HCT116 (cell line): ENCODE measurements around the gene SUPT5H. TPM values are rescaled to one million over a fixed set of nuclear protein-coding genes. Genes with fewer than 3 reads are reported as not detected.

ENCODE experiments used
- ATAC-seq: fragments of 200-7000 bp; cut with Tn5 transposase; 2 replicates; pipeline ENCODE4 v1.9.1; 2020; ENCODE audit warnings: mild to moderate bottlenecking, moderate library complexity
- BruUV-seq: library from RNA; stranded (reverse); fragments of 400-500 nt; replicated peaks from 2 replicates; lab custom pipeline; 2021; lab: Mats Ljungman, UMichigan
- CTCF ChIA-PET: fragments of 300-600 bp; sonication (Branson Sonifier 250); formaldehyde crosslinking; loops from one replicate; lab custom pipeline; 2021; ENCODE audit warnings: antibody characterized with exemption; lab: Charles Lee
- POLR2A ChIA-PET: fragments of 300-600, 350-600 bp; sonication (Branson Sonifier 250); formaldehyde crosslinking; loops from one replicate; lab custom pipeline; 2021; ENCODE audit warnings: antibody characterized with exemption; lab: Charles Lee
- RAD21 ChIA-PET, 2 experiments: fragments of 300-600 bp; sonication (Branson Sonifier 250); formaldehyde crosslinking; loops; one replicate each; lab custom pipeline; 2023; ENCODE audit warnings: low total read pairs in 2 of 2; ENCODE audit not compliant: uncharacterized antibody in 2 of 2, unreplicated experiment in 2 of 2, low non-redundant PET in 1 of 2; lab: Charles Lee
- DNase-seq: peaks from one replicate; pipeline ENCODE4 v3.0.0-alpha.2; 2010; ENCODE audit warnings: low read depth, low spot score
- H2AFZ ChIP-seq: fragments of 200-600 bp; shearing (Covaris generic), sonication (generic); 2 replicates; pipeline ENCODE4 v1.6.1; 2017; ENCODE audit warnings: low read depth, mixed run types, mixed read lengths, antibody characterized with exemption, low read length; ENCODE audit not compliant: poor library complexity, severe bottlenecking
- H3K27ac ChIP-seq: 2 replicates; pipeline ENCODE4 v1.5.1; 2012; ENCODE audit warnings: low read depth, low read length
- H3K27me3 ChIP-seq: fragments of 200-600 bp; sonication (generic); 2 replicates; pipeline ENCODE4 v1.6.1; 2016; ENCODE audit warnings: mixed run types, low read length, mixed read lengths; ENCODE audit not compliant: insufficient read depth
- H3K36me3 ChIP-seq, 2 experiments: fragments of 200-500 bp in 1 of 2; fragments of 200-600 bp in 1 of 2; sonication (Bioruptor generic) in 1 of 2; sonication (generic) in 1 of 2; 2 replicates each; pipeline versions ENCODE4 v1.5.1 to v1.6.1; 2014 to 2016; ENCODE audit warnings: low read length in 2 of 2, inconsistent platforms in 1 of 2, mixed read lengths in 1 of 2, mixed run types in 1 of 2; ENCODE audit not compliant: insufficient read depth in 2 of 2, control insufficient read depth in 1 of 2
- H3K4me1 ChIP-seq, 2 experiments: fragments of 200-600 bp in 1 of 2; sonication (generic) in 1 of 2; 2 replicates each; pipeline versions ENCODE4 v1.5.1 to v1.6.1; 2012 to 2017; ENCODE audit warnings: low read length in 2 of 2, inconsistent platforms in 1 of 2, mild to moderate bottlenecking in 1 of 2, mixed read lengths in 1 of 2, mixed run types in 1 of 2, moderate library complexity in 1 of 2; ENCODE audit not compliant: insufficient read depth in 2 of 2, control insufficient read depth in 1 of 2
- H3K4me2 ChIP-seq: fragments of 200-600 bp; sonication (generic); 2 replicates; pipeline ENCODE4 v1.6.1; 2017; ENCODE audit warnings: mixed run types, low read length, mixed read lengths
- H3K4me3 ChIP-seq, 2 experiments: fragments of 200-600 bp in 1 of 2; sonication (generic) in 1 of 2; replicated peaks in 1 of 2; 2 replicates each; pipeline ENCODE4 v1.5.1; 2011 to 2016; ENCODE audit warnings: low read length in 2 of 2, control low read depth in 1 of 2, low read depth in 1 of 2, mild to moderate bottlenecking in 1 of 2, mixed read lengths in 1 of 2, mixed run types in 1 of 2
- H3K79me2 ChIP-seq: fragments of 200-600 bp; sonication (generic); 2 replicates; pipeline ENCODE4 v1.6.1; 2017; ENCODE audit warnings: mild to moderate bottlenecking, mixed run types, low read length, moderate library complexity, mixed read lengths; ENCODE audit not compliant: insufficient read depth
- H3K9ac ChIP-seq: fragments of 200-600 bp; sonication (generic); 2 replicates; pipeline ENCODE4 v1.6.1; 2016; ENCODE audit warnings: low read length, mixed read lengths
- H3K9me2 ChIP-seq: fragments of 200-600 bp; sonication (generic), shearing (Covaris generic); 2 replicates; pipeline ENCODE4 v1.6.1; 2017; ENCODE audit warnings: mixed run types, mild to moderate bottlenecking, moderate library complexity; ENCODE audit not compliant: insufficient read depth
- H3K9me3 ChIP-seq, 2 experiments: fragments of 200-500 bp in 1 of 2; fragments of 200-600 bp in 1 of 2; sonication (Bioruptor generic) in 1 of 2; sonication (generic) in 1 of 2; 2 replicates each; pipeline ENCODE4 v1.6.1; 2014 to 2017; ENCODE audit warnings: low read length in 2 of 2, mixed read lengths in 2 of 2, inconsistent platforms in 1 of 2, low read depth in 1 of 2, mild to moderate bottlenecking in 1 of 2, mixed run types in 1 of 2, moderate library complexity in 1 of 2; ENCODE audit not compliant: control insufficient read depth in 1 of 2, insufficient read depth in 1 of 2
- H4K20me1 ChIP-seq: fragments of 200-600 bp; sonication (generic), shearing (Covaris generic); 2 replicates; pipeline ENCODE4 v1.6.1; 2017; ENCODE audit warnings: mixed run types, mild to moderate bottlenecking, moderate library complexity; ENCODE audit not compliant: insufficient read depth
- CEBPB ChIP-seq: IDR thresholded peaks from 2 replicates; pipeline ENCODE4 v1.6.1; 2012; ENCODE audit warnings: low read depth
- ELF1 ChIP-seq: IDR thresholded peaks from 2 replicates; pipeline ENCODE4 v1.6.1; 2012; ENCODE audit warnings: low read depth, borderline replicate concordance
- RAD21 ChIP-seq: IDR thresholded peaks from 2 replicates; pipeline ENCODE4 v1.6.1; 2012; ENCODE audit warnings: low read depth, mild to moderate bottlenecking
- intact Hi-C: fragments of 100-400 bp; cut with micrococcal nuclease; formaldehyde crosslinking; loops from 2 replicates; pipeline ENCODE4 v1.10.0; 2022
- total RNA-seq: library from RNA; stranded (reverse); gene quantifications from one replicate; pipeline ENCODE4 v1.2.1, GENCODE V29; 2021; ENCODE audit not compliant: unreplicated experiment
- TF ChIP-seq, protein P1 (sequence below): IDR thresholded peaks from 2 replicates; pipeline ENCODE4 v1.6.1; 2011; ENCODE audit warnings: mild to moderate bottlenecking, low read length, moderate library complexity; ENCODE audit not compliant: insufficient replicate concordance; ENCODE audit errors: extremely low read depth
- TF ChIP-seq, protein P2 (sequence below), 3 experiments: fragments of 200-600 bp in 1 of 3; sonication (generic) in 1 of 3; IDR thresholded peaks in 2 of 3; conservative IDR thresholded peaks in 1 of 3; 2 replicates each; pipeline ENCODE4 v1.5.1; 2012 to 2017; ENCODE audit warnings: low read depth in 2 of 3, low read length in 2 of 3, antibody characterized with exemption in 1 of 3, borderline replicate concordance in 1 of 3, control low read depth in 1 of 3, mild to moderate bottlenecking in 1 of 3, mixed read lengths in 1 of 3, mixed run types in 1 of 3, moderate library complexity in 1 of 3; ENCODE audit not compliant: insufficient read depth in 1 of 3
- TF ChIP-seq, protein P3 (sequence below): IDR thresholded peaks from 2 replicates; pipeline ENCODE4 v1.6.1; 2012

The SUPT5H gene
- total RNA-seq, 1 experiment from 2014 or later, result 120 TPM

DNA sequence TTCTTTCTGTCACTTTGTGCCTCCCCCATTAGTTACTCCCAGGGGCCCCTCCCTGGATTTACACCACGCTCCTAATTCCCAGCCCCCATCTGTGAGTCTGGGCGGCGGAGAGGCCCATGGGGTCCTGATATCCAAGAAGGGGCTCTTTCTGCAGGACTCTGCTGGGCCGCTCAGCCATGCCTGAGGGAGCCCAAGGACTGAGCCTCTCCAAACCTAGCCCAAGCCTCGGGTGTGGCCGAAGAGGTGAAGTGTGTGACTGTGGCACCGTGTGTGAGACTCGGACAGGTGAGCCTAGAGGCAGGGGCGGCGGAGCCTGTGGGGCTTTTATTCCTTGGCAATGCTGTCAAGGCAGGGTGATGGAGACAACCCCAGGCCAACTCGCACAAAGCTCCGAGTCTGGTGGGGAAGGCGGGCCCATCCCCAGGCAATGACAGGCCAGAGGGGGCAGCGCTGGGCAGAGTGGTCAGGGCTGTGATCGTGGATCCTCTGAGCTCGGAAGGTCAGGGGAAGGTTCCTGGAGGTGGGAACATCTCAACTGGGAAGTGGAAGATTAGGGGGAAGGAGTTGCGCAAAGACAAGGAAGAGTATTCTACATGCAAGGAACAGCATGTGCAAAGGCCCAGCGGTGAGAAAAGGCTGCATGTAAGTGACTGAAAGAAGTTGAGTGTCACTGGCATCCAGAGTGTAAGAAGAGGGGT, 31.3 kb upstream of the SUPT5H start:
- DNase-seq (no peak), ATAC-seq (no peak)
- intact Hi-C loops, result loop anchor here (5.0 kb wide), 1 partner anchor 72 kb away; the partner anchor contains the start of gene SAMD4B
- Histone ChIP-seq H3K27me3 (no peaks in the 10 kb centered on the region), H3K9me3 (no peaks in the 10 kb centered on the region), H3K9ac (no peak overlapping the region), H3K4me2 (peak overlapping the region; percentile 19; the same call in 1 of the 2 replicates), H3K27ac (0 out of 2 replicates have a peak overlapping the region, but pooled peaks have one; percentile 26), H3K79me2 (no peaks in the 10 kb centered on the region; the same call in none of the 2 replicates), H3K36me3 (0 out of 4 replicates have a peak, but pooled peaks cover 0 to 3% of the 10 kb centered on the region in 2 experiments), H2AFZ (no peak overlapping the region), H3K9me2 (no peaks in the 10 kb centered on the region), H3K4me1 (peaks cover 23 to 55% of the 10 kb centered on the region in 2 experiments), H3K4me3 (no peak overlapping the region), H4K20me1 (no peaks in the 10 kb centered on the region)
- ChIA-PET CTCF (interaction anchor here (0.6 to 1.7 kb wide), 5 partner anchors 14 to 195 kb away, joined by 3 to 8 read pairs (median 3); partner anchors contain the start of genes MED29 and PAF1), POLR2A (interaction anchor here (1.2 to 1.5 kb wide), 3 partner anchors 16 to 23 kb away, joined by 4 to 5 read pairs (median 5); partner anchors contain the start of genes MED29, PAF1 and RPS16), RAD21 (interaction anchor here (0.6 kb wide), 2 partner anchors 25 to 222 kb away, joined by 3 read pairs; no protein-coding TSS in a partner anchor)
- no TSS peak for BruUV-seq
- TF ChIP-seq, protein P1, sequence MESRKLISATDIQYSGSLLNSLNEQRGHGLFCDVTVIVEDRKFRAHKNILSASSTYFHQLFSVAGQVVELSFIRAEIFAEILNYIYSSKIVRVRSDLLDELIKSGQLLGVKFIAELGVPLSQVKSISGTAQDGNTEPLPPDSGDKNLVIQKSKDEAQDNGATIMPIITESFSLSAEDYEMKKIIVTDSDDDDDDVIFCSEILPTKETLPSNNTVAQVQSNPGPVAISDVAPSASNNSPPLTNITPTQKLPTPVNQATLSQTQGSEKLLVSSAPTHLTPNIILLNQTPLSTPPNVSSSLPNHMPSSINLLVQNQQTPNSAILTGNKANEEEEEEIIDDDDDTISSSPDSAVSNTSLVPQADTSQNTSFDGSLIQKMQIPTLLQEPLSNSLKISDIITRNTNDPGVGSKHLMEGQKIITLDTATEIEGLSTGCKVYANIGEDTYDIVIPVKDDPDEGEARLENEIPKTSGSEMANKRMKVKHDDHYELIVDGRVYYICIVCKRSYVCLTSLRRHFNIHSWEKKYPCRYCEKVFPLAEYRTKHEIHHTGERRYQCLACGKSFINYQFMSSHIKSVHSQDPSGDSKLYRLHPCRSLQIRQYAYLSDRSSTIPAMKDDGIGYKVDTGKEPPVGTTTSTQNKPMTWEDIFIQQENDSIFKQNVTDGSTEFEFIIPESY, result no peak
- TF ChIP-seq RAD21 (no peak), ELF1 (no peak), CEBPB (no peak)
- TF ChIP-seq, protein P2, sequence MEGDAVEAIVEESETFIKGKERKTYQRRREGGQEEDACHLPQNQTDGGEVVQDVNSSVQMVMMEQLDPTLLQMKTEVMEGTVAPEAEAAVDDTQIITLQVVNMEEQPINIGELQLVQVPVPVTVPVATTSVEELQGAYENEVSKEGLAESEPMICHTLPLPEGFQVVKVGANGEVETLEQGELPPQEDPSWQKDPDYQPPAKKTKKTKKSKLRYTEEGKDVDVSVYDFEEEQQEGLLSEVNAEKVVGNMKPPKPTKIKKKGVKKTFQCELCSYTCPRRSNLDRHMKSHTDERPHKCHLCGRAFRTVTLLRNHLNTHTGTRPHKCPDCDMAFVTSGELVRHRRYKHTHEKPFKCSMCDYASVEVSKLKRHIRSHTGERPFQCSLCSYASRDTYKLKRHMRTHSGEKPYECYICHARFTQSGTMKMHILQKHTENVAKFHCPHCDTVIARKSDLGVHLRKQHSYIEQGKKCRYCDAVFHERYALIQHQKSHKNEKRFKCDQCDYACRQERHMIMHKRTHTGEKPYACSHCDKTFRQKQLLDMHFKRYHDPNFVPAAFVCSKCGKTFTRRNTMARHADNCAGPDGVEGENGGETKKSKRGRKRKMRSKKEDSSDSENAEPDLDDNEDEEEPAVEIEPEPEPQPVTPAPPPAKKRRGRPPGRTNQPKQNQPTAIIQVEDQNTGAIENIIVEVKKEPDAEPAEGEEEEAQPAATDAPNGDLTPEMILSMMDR (IDR thresholded peaks at IDR 0.05 in 2 of 3, conservative IDR thresholded peaks at IDR 0.05 in 1 of 3; ENCODE audit: borderline replicate concordance in 1 of 3, insufficient read depth in 1 of 3, low read depth in 2 of 3, low read length in 2 of 3), result peak in 2 of 3 experiments; percentile 33 to 35; a peak in 4 of 6 replicates
- TF ChIP-seq, protein P3, sequence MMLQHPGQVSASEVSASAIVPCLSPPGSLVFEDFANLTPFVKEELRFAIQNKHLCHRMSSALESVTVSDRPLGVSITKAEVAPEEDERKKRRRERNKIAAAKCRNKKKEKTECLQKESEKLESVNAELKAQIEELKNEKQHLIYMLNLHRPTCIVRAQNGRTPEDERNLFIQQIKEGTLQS, result no peak
